Skeletal muscle cell (primary cell): Measurements from ENCODE around the gene LIN7B.
"Not testable (repeated sequence)": the region's sequence is repeated elsewhere in the genome, so short reads cannot be mapped to it uniquely, and the experiment has no call there.

Experiments used
- DNase-seq: peaks from one replicate; pipeline ENCODE4 v3.0.0-alpha.2; 2010; ENCODE audit warnings: low read depth
- H3K4me3 ChIP-seq: 2 replicates; pipeline ENCODE4 v1.5.1; 2011; ENCODE audit warnings: low read depth, mild to moderate bottlenecking, control low read depth, low read length, moderate library complexity

LIN7B gene

GRCh38 chr19:49113762-49114629 is at the start of gene LIN7B:
LIN7B (plus strand) TSS chr19:49114370; CDS start chr19:49114405, 35 bp downstream.
- H3K4me3 ChIP-seq: peak within 1 kb of the TSS; percentile 76
- no peak for DNase-seq

- DNase-seq: no peak
- H3K4me3 ChIP-seq: peak within 1 kb of the TSS; percentile 32
Measured at GRCh38 chr19:49064768-49065611, 49.2 kb upstream of the LIN7B start, which contains the start of gene NTF4. NTF4 (minus strand) TSS chr19:49064818; CDS start chr19:49061997, 2,821 bp downstream.

- H3K4me3 ChIP-seq: no peak overlapping the region
- no peak for DNase-seq
Measured at GRCh38 chr19:49065905-49066512, 48.2 kb upstream of the LIN7B start.

GRCh38 chr19:49067554-49067953 is 46.6 kb upstream of the LIN7B start:
- no peak overlapping the region for H3K4me3 ChIP-seq
- DNase-seq: no peak

- no peak for DNase-seq
- no peak overlapping the region for H3K4me3 ChIP-seq
Measured at GRCh38 chr19:49069026-49069425, 45.1 kb upstream of the LIN7B start.

GRCh38 chr19:49070416-49070815 is 43.8 kb upstream of the LIN7B start:
- H3K4me3 ChIP-seq: no peak overlapping the region

GRCh38 chr19:49071860-49072547 is 42.2 kb upstream of the LIN7B start:
- H3K4me3 ChIP-seq: peak overlapping the region; percentile 15
- no peak for DNase-seq

More at GRCh38 chr19:49070416-49070815, 43.8 kb upstream of the LIN7B start:
- DNase-seq: no peak

- H3K4me3 ChIP-seq: no peak overlapping the region
- no peak for DNase-seq
Measured at GRCh38 chr19:49073514-49074378, 40.4 kb upstream of the LIN7B start.

- DNase-seq, H3K4me3 ChIP-seq: not testable (repeated sequence)
Measured at GRCh38 chr19:49074869-49075268, 39.3 kb upstream of the LIN7B start.

- no peak for DNase-seq
- H3K4me3 ChIP-seq: no peak overlapping the region
Measured at GRCh38 chr19:49080392-49080791, 33.8 kb upstream of the LIN7B start.

- H3K4me3 ChIP-seq: no peak overlapping the region
- DNase-seq: no peak
Measured at GRCh38 chr19:49081273-49081672, 32.9 kb upstream of the LIN7B start.

- H3K4me3 ChIP-seq: peak overlapping the region; percentile 96
- no peak for DNase-seq
Measured at GRCh38 chr19:49084206-49085019, 29.8 kb upstream of the LIN7B start.

- peak; percentile 99 for DNase-seq
- H3K4me3 ChIP-seq: peak within 1 kb of the TSS; percentile 96
Measured at GRCh38 chr19:49085020-49085867, 28.9 kb upstream of the LIN7B start, which contains the start of gene SNRNP70. SNRNP70 (plus strand) TSS chr19:49085451; CDS start chr19:49086415, 964 bp downstream.

GRCh38 chr19:49085868-49086232 is 28.3 kb upstream of the LIN7B start:
- H3K4me3 ChIP-seq: peak overlapping the region; percentile 96
- no peak for DNase-seq

GRCh38 chr19:49086296-49086695 is 27.9 kb upstream of the LIN7B start:
- H3K4me3 ChIP-seq: peak overlapping the region; percentile 96

GRCh38 chr19:49091391-49092038 is 22.7 kb upstream of the LIN7B start:
- no peak overlapping the region for H3K4me3 ChIP-seq
- DNase-seq: no peak

More at GRCh38 chr19:49086296-49086695, 27.9 kb upstream of the LIN7B start:
- no peak for DNase-seq
